WTC11 (cell line): ENCODE data around the gene CCDC134. TPM values are rescaled to one million over a fixed set of nuclear protein-coding genes. Genes with fewer than 3 reads are reported as not detected.

ENCODE experiments used
- ATAC-seq: fragments of 200-7000 bp; cut with Tn5 transposase; 2 replicates; pipeline ENCODE4 v1.10.0; 2021; ENCODE audit warnings: mild to moderate bottlenecking, moderate library complexity
- CTCF ChIA-PET: fragments of 300-600 bp; sonication (Branson Sonifier 250); formaldehyde crosslinking; loops from one replicate; lab custom pipeline; 2021; ENCODE audit warnings: antibody characterized with exemption; lab: Charles Lee
- POLR2A ChIA-PET: fragments of 350-600 bp; sonication (Branson Sonifier 250); formaldehyde crosslinking; loops from one replicate; lab custom pipeline; 2021; ENCODE audit warnings: antibody characterized with exemption; lab: Charles Lee
- DNase-seq: peaks from one replicate; pipeline ENCODE4 v3.0.0; 2021; ENCODE audit warnings: low spot score
- H3K27ac Mint-ChIP-seq: 2 replicates; pipeline ENCODE4 v1.8.0; 2021; ENCODE audit warnings: mixed read lengths
- H3K27me3 Mint-ChIP-seq: 2 replicates; pipeline ENCODE4 v1.8.0; 2021; ENCODE audit warnings: low read depth, mild to moderate bottlenecking, moderate library complexity, mixed read lengths
- H3K36me3 Mint-ChIP-seq: 2 replicates; pipeline ENCODE4 v1.8.0; 2021; ENCODE audit warnings: mixed read lengths
- H3K4me1 Mint-ChIP-seq: 2 replicates; pipeline ENCODE4 v1.8.0; 2022; ENCODE audit warnings: mixed read lengths
- H3K4me3 Mint-ChIP-seq: 2 replicates; pipeline ENCODE4 v1.8.0; 2021; ENCODE audit warnings: mild to moderate bottlenecking, moderate library complexity, mixed read lengths
- H3K9me3 Mint-ChIP-seq: 2 replicates; pipeline ENCODE4 v1.8.0; 2021; ENCODE audit warnings: mixed read lengths
- CREM ChIP-seq: sonication (generic); formaldehyde crosslinking; IDR thresholded peaks from 2 replicates; pipeline ENCODE4 v1.8.1; 2022; ENCODE audit warnings: mild to moderate bottlenecking, missing genetic modification reagents, moderate library complexity
- ELF4 ChIP-seq: sonication (generic); formaldehyde crosslinking; IDR thresholded peaks from 2 replicates; pipeline ENCODE4 v1.8.1; 2022; ENCODE audit warnings: low read depth, mild to moderate bottlenecking, moderate library complexity, missing genetic modification reagents
- HMGA2 ChIP-seq: fragments of 250-450 bp; sonication (Bioruptor Pico); IDR thresholded peaks from 2 replicates; pipeline ENCODE4 v1.4.0; 2021; ENCODE audit warnings: mild to moderate bottlenecking, moderate library complexity
- IRF2 ChIP-seq: sonication (generic); formaldehyde crosslinking; IDR thresholded peaks from 2 replicates; pipeline ENCODE4 v1.8.0; 2022; ENCODE audit warnings: low read depth, missing genetic modification reagents, borderline replicate concordance
- MYBL2 ChIP-seq: sonication (generic); formaldehyde crosslinking; IDR thresholded peaks from 2 replicates; pipeline ENCODE4 v1.8.1; 2023; ENCODE audit warnings: mild to moderate bottlenecking, moderate library complexity, missing genetic modification reagents
- NR3C1 ChIP-seq: sonication (generic); formaldehyde crosslinking; conservative IDR thresholded peaks from 2 replicates; pipeline ENCODE4 v1.8.1; 2023; ENCODE audit warnings: low read depth, mild to moderate bottlenecking, missing genetic modification reagents
- OVOL2 ChIP-seq: fragments of 250-450 bp; sonication (Bioruptor Pico); IDR thresholded peaks from 2 replicates; pipeline ENCODE4 v1.9.0; 2021; ENCODE audit warnings: mild to moderate bottlenecking, borderline replicate concordance
- PRRX2 ChIP-seq: fragments of 250-450 bp; sonication (Bioruptor Pico); IDR thresholded peaks from 2 replicates; pipeline ENCODE4 v1.8.0; 2021; ENCODE audit warnings: mild to moderate bottlenecking
- RELA ChIP-seq: sonication (generic); formaldehyde crosslinking; IDR thresholded peaks from 2 replicates; pipeline ENCODE4 v1.8.1; 2022; ENCODE audit warnings: missing genetic modification reagents, mild to moderate bottlenecking, borderline replicate concordance
- TP53 ChIP-seq: sonication (generic); formaldehyde crosslinking; IDR thresholded peaks from 2 replicates; pipeline ENCODE4 v1.8.1; 2023; ENCODE audit warnings: mild to moderate bottlenecking, missing genetic modification reagents
- ZNF263 ChIP-seq: sonication (generic); formaldehyde crosslinking; IDR thresholded peaks from 2 replicates; pipeline ENCODE4 v1.8.1; 2022; ENCODE audit warnings: low read depth, mild to moderate bottlenecking, moderate library complexity, missing genetic modification reagents
- ZNF423 ChIP-seq: fragments of 250-450 bp; sonication (Bioruptor Pico); IDR thresholded peaks from 2 replicates; pipeline ENCODE4 v2.1.2; 2022; ENCODE audit warnings: mild to moderate bottlenecking, moderate library complexity
- total RNA-seq: library from RNA; stranded (reverse); gene quantifications from 3 replicates; pipeline ENCODE4 v1.2.3, GENCODE V29; 2021
- TF ChIP-seq, protein P1 (sequence below): sonication (generic); formaldehyde crosslinking; IDR thresholded peaks from 2 replicates; pipeline ENCODE4 v1.8.1; 2022; ENCODE audit warnings: low read depth, mild to moderate bottlenecking, moderate library complexity, missing genetic modification reagents, borderline replicate concordance
- TF ChIP-seq, protein P2 (sequence below): fragments of 250-450 bp; sonication (Bioruptor Pico); IDR thresholded peaks from 2 replicates; pipeline ENCODE4 v1.8.0; 2021; ENCODE audit warnings: mild to moderate bottlenecking
- TF ChIP-seq, protein P3 (sequence below): sonication (generic); formaldehyde crosslinking; IDR thresholded peaks from 2 replicates; pipeline ENCODE4 v1.8.0; 2022; ENCODE audit warnings: mild to moderate bottlenecking, missing genetic modification reagents
- TF ChIP-seq, protein P4 (sequence below): sonication (generic); formaldehyde crosslinking; IDR thresholded peaks from 2 replicates; pipeline ENCODE4 v1.8.0; 2022; ENCODE audit warnings: mild to moderate bottlenecking, missing genetic modification reagents
- TF ChIP-seq, protein P5 (sequence below): sonication (generic); formaldehyde crosslinking; IDR thresholded peaks from 2 replicates; pipeline ENCODE4 v1.8.0; 2022; ENCODE audit warnings: mild to moderate bottlenecking, missing genetic modification reagents
- TF ChIP-seq, protein P6 (sequence below): fragments of 250-450 bp; sonication (Bioruptor Pico); IDR thresholded peaks from 2 replicates; pipeline ENCODE4 v1.9.0; 2021; ENCODE audit warnings: mild to moderate bottlenecking, borderline replicate concordance
- TF ChIP-seq, protein P7 (sequence below): fragments of 250-450 bp; sonication (Bioruptor Pico); IDR thresholded peaks from 2 replicates; pipeline ENCODE4 v1.9.0; 2021; ENCODE audit warnings: mild to moderate bottlenecking
- TF ChIP-seq, protein P8 (sequence below): sonication (generic); formaldehyde crosslinking; conservative IDR thresholded peaks from 2 replicates; pipeline ENCODE4 v1.8.1; 2023; ENCODE audit warnings: mild to moderate bottlenecking, low read depth, missing genetic modification reagents, moderate library complexity

The CCDC134 gene
- total RNA-seq, 1 experiment from 2014 or later, result 19.0 TPM

DNA sequence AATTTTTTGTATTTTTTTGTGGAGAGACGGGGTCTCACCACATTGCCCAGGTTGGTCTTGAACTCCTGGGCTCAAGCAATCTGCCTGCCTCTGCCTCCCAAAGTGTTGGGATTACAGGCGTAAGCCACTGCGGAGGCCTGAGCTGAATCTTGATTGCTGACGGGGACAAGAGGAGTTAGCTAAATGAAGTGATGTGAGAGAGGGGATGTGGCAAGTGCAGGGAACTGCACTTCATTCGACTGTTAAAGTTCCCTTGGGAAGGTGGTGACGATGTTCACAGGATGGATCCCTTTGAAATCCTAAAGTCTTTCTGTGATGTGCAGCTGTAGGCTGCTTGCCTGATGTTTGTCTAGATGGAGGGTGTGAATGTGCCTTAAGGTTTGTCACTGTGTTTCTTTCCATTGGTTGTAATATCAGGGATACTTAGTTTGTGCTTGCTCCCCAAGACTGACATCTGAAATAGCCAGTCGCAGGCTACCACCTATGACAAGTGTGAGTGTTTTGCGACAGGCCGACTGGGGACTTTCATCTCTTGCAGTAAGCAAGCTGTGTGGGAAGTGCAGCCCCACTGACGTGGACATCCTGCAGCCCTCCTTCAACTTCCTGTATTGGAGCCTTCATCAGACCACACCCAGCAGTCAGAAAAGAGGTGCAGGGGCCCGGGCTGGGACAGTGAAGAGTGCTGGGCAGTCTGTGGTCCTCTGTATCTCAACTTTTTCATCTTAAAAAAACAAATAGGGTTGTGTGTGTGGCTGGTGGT is 19.6 kb upstream of the CCDC134 start:
- CTCF ChIA-PET, result interaction anchor here (0.7 to 6.6 kb wide), 10 partner anchors 10 to 166 kb away, joined by 3 to 36 read pairs (median 6); partner anchors contain the start of genes CCDC134, CENPM and TNFRSF13C

More for the DNA sequence above, 19.6 kb upstream of the CCDC134 start:
- H3K4me3 Mint-ChIP-seq, result no peak overlapping the region
- no peaks in the 10 kb centered on the region for H3K36me3 Mint-ChIP-seq
- POLR2A ChIA-PET, result no interaction called here
- peaks cover 7% of the 10 kb centered on the region; the same call in 1 of the 2 replicates for H3K27me3 Mint-ChIP-seq
- ATAC-seq, result peak; percentile 41
- H3K4me1 Mint-ChIP-seq, result peaks cover 8% of the 10 kb centered on the region
- TF ChIP-seq, protein P1, sequence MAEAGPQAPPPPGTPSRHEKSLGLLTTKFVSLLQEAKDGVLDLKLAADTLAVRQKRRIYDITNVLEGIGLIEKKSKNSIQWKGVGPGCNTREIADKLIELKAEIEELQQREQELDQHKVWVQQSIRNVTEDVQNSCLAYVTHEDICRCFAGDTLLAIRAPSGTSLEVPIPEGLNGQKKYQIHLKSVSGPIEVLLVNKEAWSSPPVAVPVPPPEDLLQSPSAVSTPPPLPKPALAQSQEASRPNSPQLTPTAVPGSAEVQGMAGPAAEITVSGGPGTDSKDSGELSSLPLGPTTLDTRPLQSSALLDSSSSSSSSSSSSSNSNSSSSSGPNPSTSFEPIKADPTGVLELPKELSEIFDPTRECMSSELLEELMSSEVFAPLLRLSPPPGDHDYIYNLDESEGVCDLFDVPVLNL, result no peak
- TF ChIP-seq ZNF423 (CRISPR knock-in tag), result no peak
- TF ChIP-seq, protein P2, sequence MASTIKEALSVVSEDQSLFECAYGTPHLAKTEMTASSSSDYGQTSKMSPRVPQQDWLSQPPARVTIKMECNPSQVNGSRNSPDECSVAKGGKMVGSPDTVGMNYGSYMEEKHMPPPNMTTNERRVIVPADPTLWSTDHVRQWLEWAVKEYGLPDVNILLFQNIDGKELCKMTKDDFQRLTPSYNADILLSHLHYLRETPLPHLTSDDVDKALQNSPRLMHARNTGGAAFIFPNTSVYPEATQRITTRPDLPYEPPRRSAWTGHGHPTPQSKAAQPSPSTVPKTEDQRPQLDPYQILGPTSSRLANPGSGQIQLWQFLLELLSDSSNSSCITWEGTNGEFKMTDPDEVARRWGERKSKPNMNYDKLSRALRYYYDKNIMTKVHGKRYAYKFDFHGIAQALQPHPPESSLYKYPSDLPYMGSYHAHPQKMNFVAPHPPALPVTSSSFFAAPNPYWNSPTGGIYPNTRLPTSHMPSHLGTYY (CRISPR knock-in tag), result no peak
- TF ChIP-seq HMGA2, result no peak
- no peak for TF ChIP-seq IRF2 (CRISPR knock-in tag)
- TF ChIP-seq, protein P3, sequence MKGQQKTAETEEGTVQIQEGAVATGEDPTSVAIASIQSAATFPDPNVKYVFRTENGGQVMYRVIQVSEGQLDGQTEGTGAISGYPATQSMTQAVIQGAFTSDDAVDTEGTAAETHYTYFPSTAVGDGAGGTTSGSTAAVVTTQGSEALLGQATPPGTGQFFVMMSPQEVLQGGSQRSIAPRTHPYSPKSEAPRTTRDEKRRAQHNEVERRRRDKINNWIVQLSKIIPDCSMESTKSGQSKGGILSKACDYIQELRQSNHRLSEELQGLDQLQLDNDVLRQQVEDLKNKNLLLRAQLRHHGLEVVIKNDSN (CRISPR knock-in tag), result no peak
- TF ChIP-seq, protein P4, sequence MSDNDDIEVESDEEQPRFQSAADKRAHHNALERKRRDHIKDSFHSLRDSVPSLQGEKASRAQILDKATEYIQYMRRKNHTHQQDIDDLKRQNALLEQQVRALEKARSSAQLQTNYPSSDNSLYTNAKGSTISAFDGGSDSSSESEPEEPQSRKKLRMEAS (CRISPR knock-in tag), result no peak
- TF ChIP-seq, protein P5, sequence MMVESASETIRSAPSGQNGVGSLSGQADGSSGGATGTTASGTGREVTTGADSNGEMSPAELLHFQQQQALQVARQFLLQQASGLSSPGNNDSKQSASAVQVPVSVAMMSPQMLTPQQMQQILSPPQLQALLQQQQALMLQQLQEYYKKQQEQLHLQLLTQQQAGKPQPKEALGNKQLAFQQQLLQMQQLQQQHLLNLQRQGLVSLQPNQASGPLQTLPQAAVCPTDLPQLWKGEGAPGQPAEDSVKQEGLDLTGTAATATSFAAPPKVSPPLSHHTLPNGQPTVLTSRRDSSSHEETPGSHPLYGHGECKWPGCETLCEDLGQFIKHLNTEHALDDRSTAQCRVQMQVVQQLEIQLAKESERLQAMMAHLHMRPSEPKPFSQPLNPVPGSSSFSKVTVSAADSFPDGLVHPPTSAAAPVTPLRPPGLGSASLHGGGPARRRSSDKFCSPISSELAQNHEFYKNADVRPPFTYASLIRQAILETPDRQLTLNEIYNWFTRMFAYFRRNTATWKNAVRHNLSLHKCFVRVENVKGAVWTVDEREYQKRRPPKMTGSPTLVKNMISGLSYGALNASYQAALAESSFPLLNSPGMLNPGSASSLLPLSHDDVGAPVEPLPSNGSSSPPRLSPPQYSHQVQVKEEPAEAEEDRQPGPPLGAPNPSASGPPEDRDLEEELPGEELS, result no peak
- TF ChIP-seq ELF4 (CRISPR knock-in tag), result no peak
- TF ChIP-seq, protein P6, sequence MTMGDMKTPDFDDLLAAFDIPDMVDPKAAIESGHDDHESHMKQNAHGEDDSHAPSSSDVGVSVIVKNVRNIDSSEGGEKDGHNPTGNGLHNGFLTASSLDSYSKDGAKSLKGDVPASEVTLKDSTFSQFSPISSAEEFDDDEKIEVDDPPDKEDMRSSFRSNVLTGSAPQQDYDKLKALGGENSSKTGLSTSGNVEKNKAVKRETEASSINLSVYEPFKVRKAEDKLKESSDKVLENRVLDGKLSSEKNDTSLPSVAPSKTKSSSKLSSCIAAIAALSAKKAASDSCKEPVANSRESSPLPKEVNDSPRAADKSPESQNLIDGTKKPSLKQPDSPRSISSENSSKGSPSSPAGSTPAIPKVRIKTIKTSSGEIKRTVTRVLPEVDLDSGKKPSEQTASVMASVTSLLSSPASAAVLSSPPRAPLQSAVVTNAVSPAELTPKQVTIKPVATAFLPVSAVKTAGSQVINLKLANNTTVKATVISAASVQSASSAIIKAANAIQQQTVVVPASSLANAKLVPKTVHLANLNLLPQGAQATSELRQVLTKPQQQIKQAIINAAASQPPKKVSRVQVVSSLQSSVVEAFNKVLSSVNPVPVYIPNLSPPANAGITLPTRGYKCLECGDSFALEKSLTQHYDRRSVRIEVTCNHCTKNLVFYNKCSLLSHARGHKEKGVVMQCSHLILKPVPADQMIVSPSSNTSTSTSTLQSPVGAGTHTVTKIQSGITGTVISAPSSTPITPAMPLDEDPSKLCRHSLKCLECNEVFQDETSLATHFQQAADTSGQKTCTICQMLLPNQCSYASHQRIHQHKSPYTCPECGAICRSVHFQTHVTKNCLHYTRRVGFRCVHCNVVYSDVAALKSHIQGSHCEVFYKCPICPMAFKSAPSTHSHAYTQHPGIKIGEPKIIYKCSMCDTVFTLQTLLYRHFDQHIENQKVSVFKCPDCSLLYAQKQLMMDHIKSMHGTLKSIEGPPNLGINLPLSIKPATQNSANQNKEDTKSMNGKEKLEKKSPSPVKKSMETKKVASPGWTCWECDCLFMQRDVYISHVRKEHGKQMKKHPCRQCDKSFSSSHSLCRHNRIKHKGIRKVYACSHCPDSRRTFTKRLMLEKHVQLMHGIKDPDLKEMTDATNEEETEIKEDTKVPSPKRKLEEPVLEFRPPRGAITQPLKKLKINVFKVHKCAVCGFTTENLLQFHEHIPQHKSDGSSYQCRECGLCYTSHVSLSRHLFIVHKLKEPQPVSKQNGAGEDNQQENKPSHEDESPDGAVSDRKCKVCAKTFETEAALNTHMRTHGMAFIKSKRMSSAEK (CRISPR knock-in tag), result no peak
- no peak for TF ChIP-seq ZNF263 (CRISPR knock-in tag)
- TF ChIP-seq, protein P7, sequence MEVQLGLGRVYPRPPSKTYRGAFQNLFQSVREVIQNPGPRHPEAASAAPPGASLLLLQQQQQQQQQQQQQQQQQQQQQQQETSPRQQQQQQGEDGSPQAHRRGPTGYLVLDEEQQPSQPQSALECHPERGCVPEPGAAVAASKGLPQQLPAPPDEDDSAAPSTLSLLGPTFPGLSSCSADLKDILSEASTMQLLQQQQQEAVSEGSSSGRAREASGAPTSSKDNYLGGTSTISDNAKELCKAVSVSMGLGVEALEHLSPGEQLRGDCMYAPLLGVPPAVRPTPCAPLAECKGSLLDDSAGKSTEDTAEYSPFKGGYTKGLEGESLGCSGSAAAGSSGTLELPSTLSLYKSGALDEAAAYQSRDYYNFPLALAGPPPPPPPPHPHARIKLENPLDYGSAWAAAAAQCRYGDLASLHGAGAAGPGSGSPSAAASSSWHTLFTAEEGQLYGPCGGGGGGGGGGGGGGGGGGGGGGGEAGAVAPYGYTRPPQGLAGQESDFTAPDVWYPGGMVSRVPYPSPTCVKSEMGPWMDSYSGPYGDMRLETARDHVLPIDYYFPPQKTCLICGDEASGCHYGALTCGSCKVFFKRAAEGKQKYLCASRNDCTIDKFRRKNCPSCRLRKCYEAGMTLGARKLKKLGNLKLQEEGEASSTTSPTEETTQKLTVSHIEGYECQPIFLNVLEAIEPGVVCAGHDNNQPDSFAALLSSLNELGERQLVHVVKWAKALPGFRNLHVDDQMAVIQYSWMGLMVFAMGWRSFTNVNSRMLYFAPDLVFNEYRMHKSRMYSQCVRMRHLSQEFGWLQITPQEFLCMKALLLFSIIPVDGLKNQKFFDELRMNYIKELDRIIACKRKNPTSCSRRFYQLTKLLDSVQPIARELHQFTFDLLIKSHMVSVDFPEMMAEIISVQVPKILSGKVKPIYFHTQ, result no peak
- TF ChIP-seq OVOL2, result no peak
- TF ChIP-seq MYBL2 (CRISPR knock-in tag), result no peak
- TF ChIP-seq CREM, result no peak
- TF ChIP-seq, protein P8, sequence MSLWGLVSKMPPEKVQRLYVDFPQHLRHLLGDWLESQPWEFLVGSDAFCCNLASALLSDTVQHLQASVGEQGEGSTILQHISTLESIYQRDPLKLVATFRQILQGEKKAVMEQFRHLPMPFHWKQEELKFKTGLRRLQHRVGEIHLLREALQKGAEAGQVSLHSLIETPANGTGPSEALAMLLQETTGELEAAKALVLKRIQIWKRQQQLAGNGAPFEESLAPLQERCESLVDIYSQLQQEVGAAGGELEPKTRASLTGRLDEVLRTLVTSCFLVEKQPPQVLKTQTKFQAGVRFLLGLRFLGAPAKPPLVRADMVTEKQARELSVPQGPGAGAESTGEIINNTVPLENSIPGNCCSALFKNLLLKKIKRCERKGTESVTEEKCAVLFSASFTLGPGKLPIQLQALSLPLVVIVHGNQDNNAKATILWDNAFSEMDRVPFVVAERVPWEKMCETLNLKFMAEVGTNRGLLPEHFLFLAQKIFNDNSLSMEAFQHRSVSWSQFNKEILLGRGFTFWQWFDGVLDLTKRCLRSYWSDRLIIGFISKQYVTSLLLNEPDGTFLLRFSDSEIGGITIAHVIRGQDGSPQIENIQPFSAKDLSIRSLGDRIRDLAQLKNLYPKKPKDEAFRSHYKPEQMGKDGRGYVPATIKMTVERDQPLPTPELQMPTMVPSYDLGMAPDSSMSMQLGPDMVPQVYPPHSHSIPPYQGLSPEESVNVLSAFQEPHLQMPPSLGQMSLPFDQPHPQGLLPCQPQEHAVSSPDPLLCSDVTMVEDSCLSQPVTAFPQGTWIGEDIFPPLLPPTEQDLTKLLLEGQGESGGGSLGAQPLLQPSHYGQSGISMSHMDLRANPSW (CRISPR knock-in tag), result no peak
- no peak for TF ChIP-seq RELA
- TF ChIP-seq NR3C1 (CRISPR knock-in tag), result no peak
- no peak for TF ChIP-seq PRRX2 (CRISPR knock-in tag)
- no peak for TF ChIP-seq TP53
- H3K9me3 Mint-ChIP-seq, result no peaks in the 10 kb centered on the region
- no peak for DNase-seq
- no peak overlapping the region for H3K27ac Mint-ChIP-seq
